Tibial nerve (tissue), 4 donors: ENCODE measurements around the gene MMUT. TPM values are rescaled to one million over a fixed set of nuclear protein-coding genes. Genes with fewer than 3 reads are reported as not detected.
A peak's percentile ranks its signal among the peaks of the same experiment; 100 is the strongest.

Experiments
- DNase-seq, 2 donors: peaks; one replicate each; pipeline ENCODE4 v3.0.0-alpha.2; 2019; ENCODE audit warnings: low spot score in 2 of 2
- H3K27ac ChIP-seq, 4 donors: fragments of 200-600 bp; sonication (generic) in 3 of 4; one replicate each; pipeline ENCODE4 v1.5.1; 2017 to 2019; ENCODE audit warnings: mild to moderate bottlenecking in 1 of 4
- H3K27me3 ChIP-seq, 2 donors: fragments of 200-600 bp; sonication (generic) in 1 of 2; one replicate each; pipeline versions ENCODE4 v1.5.1 to v1.6.0; 2017 to 2019
- H3K36me3 ChIP-seq, 3 donors: fragments of 200-600 bp; sonication (generic); one replicate each; pipeline ENCODE4 v1.5.1; 2018 to 2019
- H3K4me1 ChIP-seq, 4 donors: fragments of 200-600 bp; sonication (generic) in 3 of 4; one replicate each; pipeline ENCODE4 v1.5.1; 2017 to 2019
- H3K4me3 ChIP-seq, 4 donors: fragments of 200-600 bp; sonication (generic) in 3 of 4; one replicate each; pipeline ENCODE4 v1.5.1; 2017 to 2019; ENCODE audit warnings: mild to moderate bottlenecking in 1 of 4, moderate library complexity in 1 of 4
- H3K9me3 ChIP-seq, 4 donors: fragments of 200-600 bp; sonication (generic) in 3 of 4; one replicate each; pipeline ENCODE4 v1.5.1; 2017 to 2019
- CTCF ChIP-seq, 5 experiments: fragments of 200-600 bp in 3 of 5; fragments of 450-650 bp in 2 of 5; sonication (generic) in 3 of 5; IDR thresholded peaks; one replicate each; pipeline ENCODE4 v1.5.1; 2016 to 2019; ENCODE audit warnings: antibody characterized with exemption in 5 of 5, mild to moderate bottlenecking in 3 of 5, moderate library complexity in 2 of 5
- EP300 ChIP-seq, 2 donors: sonication (generic); formaldehyde crosslinking; IDR thresholded peaks; one replicate each; pipeline ENCODE4 v1.6.1; 2017; ENCODE audit warnings: antibody characterized with exemption in 2 of 2, mild to moderate bottlenecking in 1 of 2
- POLR2A ChIP-seq, 2 donors: fragments of 450-650 bp; IDR thresholded peaks; one replicate each; pipeline ENCODE4 v1.6.1; 2017; ENCODE audit warnings: antibody characterized with exemption in 2 of 2, mild to moderate bottlenecking in 2 of 2, moderate library complexity in 2 of 2
- WGBS, 2 donors: methylation state at CpG; one replicate each; pipeline ENCODE4 v1.1.5; 2018; 5-methylcytosine and 5-hydroxymethylcytosine counted together
- total RNA-seq, 4 donors: library from RNA; depleted of rRNA; stranded (reverse); fragments of >200 nt; gene quantifications; one replicate each; pipeline ENCODE4 v1.1.0, GENCODE V29; 2016

Gene MMUT
- total RNA-seq, 4 donors from 2014 or later = 9.0 to 21.3 (median 19.4) TPM

DNA sequence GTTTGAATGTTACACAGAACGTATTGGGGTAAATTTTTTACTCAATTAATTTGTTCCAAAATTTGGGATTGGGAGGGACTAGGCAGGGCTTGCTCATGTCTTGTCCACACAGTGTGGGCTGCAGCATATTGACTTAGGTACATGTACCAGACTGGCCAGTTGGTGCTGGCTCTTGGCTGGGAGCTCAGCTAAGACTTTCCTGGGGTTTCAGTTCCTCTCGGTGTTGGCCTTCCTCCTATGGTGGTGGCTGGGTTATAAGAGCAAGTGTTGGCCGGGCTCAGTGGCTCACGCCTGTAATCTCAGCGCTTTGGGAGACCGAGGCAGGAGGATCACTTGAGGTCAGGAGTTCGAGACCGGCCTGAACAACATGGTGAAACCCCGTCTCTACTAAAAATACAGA, 5.0 kb upstream of the MMUT start:
- TF ChIP-seq EP300 (IDR thresholded peaks at IDR 0.05) = no peak
- TF ChIP-seq POLR2A (IDR thresholded peaks at IDR 0.05) = no peak
- no peak for TF ChIP-seq CTCF (IDR thresholded peaks at IDR 0.05)
- Histone ChIP-seq H3K9me3 (no peaks in the 10 kb centered on the region), H3K4me1 (peaks cover 0 to 15% (median 3%) of the 10 kb centered on the region in 4 donors), H3K4me3 (no peak overlapping the region), H3K27ac (no peak overlapping the region), H3K36me3 (peaks cover 0 to 15% (median 0%) of the 10 kb centered on the region in 3 donors), H3K27me3 (no peaks in the 10 kb centered on the region)
- DNase-seq = no peak
- WGBS, 2 donors = 98% methylated on average over 9 of the region's 9 CpGs

DNA sequence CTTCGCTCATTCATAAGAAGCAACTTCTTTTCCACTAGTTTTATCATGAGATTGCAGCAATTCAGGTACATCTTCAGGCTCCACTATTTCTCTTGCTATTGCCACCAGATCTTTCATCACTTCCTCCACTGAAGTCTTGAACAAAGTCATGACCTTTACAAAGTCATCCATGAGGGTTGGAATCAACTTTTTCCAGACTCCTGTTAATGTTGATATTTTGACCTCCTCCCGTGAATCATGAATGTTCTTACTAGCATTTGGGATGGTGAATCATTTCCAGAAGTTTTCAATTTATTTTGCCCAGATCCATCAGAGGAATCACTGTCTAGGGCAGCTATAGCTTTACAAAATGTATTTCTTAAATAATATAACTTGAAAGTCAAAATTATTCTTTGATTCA, 1.6 kb upstream of the MMUT start:
- H3K27ac ChIP-seq = no peak overlapping the region
- H3K4me3 ChIP-seq = no peak overlapping the region
- TF ChIP-seq CTCF (IDR thresholded peaks at IDR 0.05) = no peak
- no peak for TF ChIP-seq EP300 (IDR thresholded peaks at IDR 0.05)
- no peak for TF ChIP-seq POLR2A (IDR thresholded peaks at IDR 0.05)
- no peaks in the 10 kb centered on the region for H3K36me3 ChIP-seq
- no peaks in the 10 kb centered on the region for H3K9me3 ChIP-seq
- no peaks in the 10 kb centered on the region for H3K27me3 ChIP-seq
- 89 to 94% methylated on average over 2 of the region's 2 CpGs for WGBS, 2 donors
- DNase-seq = no peak
- peaks cover 0 to 39% (median 14%) of the 10 kb centered on the region in 4 donors for H3K4me1 ChIP-seq

DNA sequence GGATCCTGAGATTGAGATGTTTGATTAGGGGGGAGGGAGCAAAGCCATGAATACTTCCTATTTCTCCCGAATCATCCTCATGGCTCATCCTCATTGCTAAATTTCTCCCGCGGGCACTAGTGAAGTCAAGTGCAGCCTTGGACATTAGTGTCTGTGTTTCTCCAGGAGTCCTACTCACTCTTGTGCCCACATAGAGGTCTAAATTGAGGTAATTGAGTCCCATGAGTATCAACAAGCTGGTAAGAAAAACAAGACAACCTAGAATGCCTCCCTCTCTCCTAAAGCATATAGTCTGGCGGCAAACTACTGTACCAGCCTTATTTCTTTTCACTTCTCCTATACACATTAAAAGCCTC, 537 bp upstream of the MMUT start:
- peaks cover 0 to 49% (median 14%) of the 10 kb centered on the region in 4 donors for H3K4me1 ChIP-seq
- peak overlapping the region; percentile 49 to 87 (median 78) for H3K4me3 ChIP-seq
- peak overlapping the region; percentile 88 to 96 (median 94) for H3K27ac ChIP-seq
- H3K27me3 ChIP-seq = no peaks in the 10 kb centered on the region
- DNase-seq = no peak
- WGBS, 2 donors = 0 to 3% methylated on average over 4 of the region's 4 CpGs
- H3K9me3 ChIP-seq = no peaks in the 10 kb centered on the region
- TF ChIP-seq POLR2A (IDR thresholded peaks at IDR 0.05) (no peak), CTCF (IDR thresholded peaks at IDR 0.05) (no peak), EP300 (IDR thresholded peaks at IDR 0.05) (no peak)
- peaks cover 0 to 8% (median 0%) of the 10 kb centered on the region in 3 donors for H3K36me3 ChIP-seq

GRCh38 chr6:49462599-49462926, 490 bp downstream of the MMUT start:
- Histone ChIP-seq H3K27ac (peak overlapping the region; percentile 88 to 96 (median 94)), H3K9me3 (no peaks in the 10 kb centered on the region), H3K4me1 (peaks cover 0 to 57% (median 14%) of the 10 kb centered on the region in 4 donors), H3K27me3 (no peaks in the 10 kb centered on the region), H3K4me3 (peak overlapping the region; percentile 49 to 87 (median 78)), H3K36me3 (peaks cover 0 to 15% (median 0%) of the 10 kb centered on the region in 3 donors)
- 1 to 2% methylated on average over 7 of the region's 7 CpGs for WGBS, 2 donors
- DNase-seq = no peak
- TF ChIP-seq POLR2A (IDR thresholded peaks at IDR 0.05) = no peak
- TF ChIP-seq CTCF (IDR thresholded peaks at IDR 0.05) = no peak
- TF ChIP-seq EP300 (IDR thresholded peaks at IDR 0.05) = no peak

DNA sequence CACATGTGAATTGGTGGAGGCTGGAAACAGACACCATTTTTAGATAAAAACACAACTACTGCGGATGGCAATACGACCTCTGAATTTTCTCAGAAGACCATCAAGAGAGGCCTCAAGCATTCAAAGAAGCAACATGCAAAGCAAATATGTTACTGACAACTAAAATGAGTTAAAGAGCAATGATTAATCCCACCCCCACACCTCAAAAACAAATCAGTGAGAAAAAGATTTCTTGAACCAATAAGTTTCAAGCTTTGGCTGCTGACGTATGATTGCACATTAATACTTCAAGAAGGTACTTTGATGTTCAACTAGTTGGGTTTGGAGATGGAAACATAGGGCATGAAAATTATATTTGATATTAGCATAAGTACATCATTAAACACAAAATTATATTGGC, 982 bp downstream of the MMUT start:
- H3K4me3 ChIP-seq = peak overlapping the region; percentile 49 to 87 (median 78)
- no peak for DNase-seq
- H3K36me3 ChIP-seq = peaks cover 0 to 20% (median 0%) of the 10 kb centered on the region in 3 donors
- no peaks in the 10 kb centered on the region for H3K9me3 ChIP-seq
- no peaks in the 10 kb centered on the region for H3K27me3 ChIP-seq
- no peak for TF ChIP-seq CTCF (IDR thresholded peaks at IDR 0.05)
- TF ChIP-seq EP300 (IDR thresholded peaks at IDR 0.05) = no peak
- TF ChIP-seq POLR2A (IDR thresholded peaks at IDR 0.05) = no peak
- 38 to 41% methylated on average over 3 of the region's 3 CpGs for WGBS, 2 donors
- peak overlapping the region; percentile 88 to 96 (median 94) for H3K27ac ChIP-seq
- peaks cover 0 to 58% (median 14%) of the 10 kb centered on the region in 4 donors for H3K4me1 ChIP-seq
